KMS-11 (cell line): Measurements from ENCODE around the gene TRRAP.

Experiments
- H2AFZ ChIP-seq: fragments of 200-600 bp; sonication (generic); 2 replicates; pipeline ENCODE4 v1.6.1; 2016; ENCODE audit warnings: antibody characterized with exemption, mixed run types, low read depth
- H3K27ac ChIP-seq: fragments of 200-600 bp; sonication (generic); 2 replicates; pipeline ENCODE4 v1.6.1; 2016; ENCODE audit warnings: mild to moderate bottlenecking, mixed run types
- H3K27me3 ChIP-seq: fragments of 200-600 bp; sonication (generic); 2 replicates; pipeline ENCODE4 v1.6.1; 2017; ENCODE audit warnings: mild to moderate bottlenecking, low read depth, mixed run types, moderate library complexity; ENCODE audit not compliant: insufficient read depth
- H3K36me3 ChIP-seq: fragments of 200-600 bp; sonication (generic); 2 replicates; pipeline ENCODE4 v1.6.1; 2017; ENCODE audit warnings: mild to moderate bottlenecking, mixed run types; ENCODE audit not compliant: insufficient read depth
- H3K4me1 ChIP-seq: fragments of 200-600 bp; sonication (generic); 2 replicates; pipeline ENCODE4 v1.6.1; 2016; ENCODE audit warnings: mild to moderate bottlenecking, low read depth, mixed run types; ENCODE audit not compliant: poor library complexity, severe bottlenecking
- H3K4me2 ChIP-seq: fragments of 200-600 bp; sonication (generic); 2 replicates; pipeline ENCODE4 v1.7.0; 2016; ENCODE audit warnings: mild to moderate bottlenecking, mixed run types
- H3K4me3 ChIP-seq: fragments of 200-600 bp; sonication (generic); IDR thresholded peaks from 2 replicates; pipeline ENCODE4 v1.6.1; 2017; ENCODE audit warnings: low read depth, low read length, mixed read lengths; ENCODE audit not compliant: insufficient read depth
- H3K79me2 ChIP-seq: fragments of 200-600 bp; sonication (generic); 2 replicates; pipeline ENCODE4 v1.6.1; 2016; ENCODE audit warnings: low read depth, mixed run types; ENCODE audit not compliant: insufficient read depth
- H3K9ac ChIP-seq: fragments of 200-600 bp; sonication (generic); 2 replicates; pipeline ENCODE4 v1.6.1; 2016; ENCODE audit warnings: mild to moderate bottlenecking, mixed run types
- H4K20me1 ChIP-seq: fragments of 200-600 bp; sonication (generic); 2 replicates; pipeline ENCODE4 v1.6.1; 2016; ENCODE audit warnings: mild to moderate bottlenecking, mixed run types; ENCODE audit not compliant: insufficient read depth
- CTCF ChIP-seq: fragments of 200-600 bp; sonication (generic); conservative IDR thresholded peaks from 2 replicates; pipeline ENCODE4 v1.6.1; 2017; ENCODE audit warnings: low read depth, mild to moderate bottlenecking, antibody characterized with exemption, low read length, moderate library complexity, mixed read lengths

Gene TRRAP

GRCh38 chr7:98994046-98994944 is 116.0 kb downstream of the TRRAP start:
- H3K4me1 ChIP-seq: no peaks in the 10 kb centered on the region
- H3K4me2 ChIP-seq: no peak overlapping the region
- H2AFZ ChIP-seq: no peak overlapping the region
- no peak for TF ChIP-seq CTCF
- no peaks in the 10 kb centered on the region for H3K79me2 ChIP-seq
- H3K27ac ChIP-seq: no peak overlapping the region
- H3K4me3 ChIP-seq: no peak overlapping the region
- peaks cover 16% of the 10 kb centered on the region; the same call in 1 of the 2 replicates for H3K36me3 ChIP-seq
- H4K20me1 ChIP-seq: no peaks in the 10 kb centered on the region
- H3K9ac ChIP-seq: no peak overlapping the region
- no peaks in the 10 kb centered on the region for H3K27me3 ChIP-seq

GRCh38 chr7:98995111-98995510 is 116.8 kb downstream of the TRRAP start:
- Histone ChIP-seq H3K9ac (no peak overlapping the region), H3K36me3 (peaks cover 20% of the 10 kb centered on the region; the same call in 1 of the 2 replicates)
- TF ChIP-seq CTCF: no peak

GRCh38 chr7:98995523-98996149 is 117.3 kb downstream of the TRRAP start:
- no peak overlapping the region for H3K4me2 ChIP-seq
- H3K36me3 ChIP-seq: peaks cover 15% of the 10 kb centered on the region; the same call in 1 of the 2 replicates
- H3K9ac ChIP-seq: no peak overlapping the region
- H3K79me2 ChIP-seq: 0 out of 2 replicates have a peak, but pooled peaks cover under 1% of the 10 kb centered on the region
- H3K4me3 ChIP-seq: no peak overlapping the region
- H3K4me1 ChIP-seq: no peaks in the 10 kb centered on the region
- H4K20me1 ChIP-seq: no peaks in the 10 kb centered on the region
- no peaks in the 10 kb centered on the region for H3K27me3 ChIP-seq
- no peak for TF ChIP-seq CTCF
- no peak overlapping the region for H2AFZ ChIP-seq
- H3K27ac ChIP-seq: no peak overlapping the region

More at GRCh38 chr7:98995111-98995510, 116.8 kb downstream of the TRRAP start:
- H2AFZ ChIP-seq: no peak overlapping the region
- no peak overlapping the region for H3K27ac ChIP-seq
- H3K4me1 ChIP-seq: no peaks in the 10 kb centered on the region
- no peak overlapping the region for H3K4me2 ChIP-seq
- H4K20me1 ChIP-seq: no peaks in the 10 kb centered on the region
- H3K4me3 ChIP-seq: no peak overlapping the region
- no peaks in the 10 kb centered on the region for H3K27me3 ChIP-seq
- no peaks in the 10 kb centered on the region for H3K79me2 ChIP-seq

DNA sequence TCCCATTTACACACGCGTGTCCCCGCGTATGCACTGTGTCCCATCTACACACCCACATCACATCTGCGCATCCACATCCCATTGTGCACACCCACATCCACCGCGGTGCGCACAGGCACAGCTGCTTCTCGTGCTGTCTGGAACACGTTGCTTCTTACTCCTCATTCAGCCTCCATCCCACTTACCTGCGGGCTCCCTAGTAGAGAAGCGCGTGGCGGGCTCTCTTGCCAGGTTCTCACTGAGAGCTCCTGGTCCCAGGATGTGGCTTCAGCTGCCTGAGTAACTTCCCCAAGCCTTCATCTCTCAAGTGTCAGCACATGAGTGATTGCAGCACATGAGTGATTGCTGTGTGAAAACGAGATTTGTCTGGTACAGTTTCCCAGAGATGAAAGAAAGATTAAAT is 117.8 kb downstream of the TRRAP start:
- TF ChIP-seq CTCF: no peak
- Histone ChIP-seq H3K27me3 (no peaks in the 10 kb centered on the region), H3K4me1 (no peaks in the 10 kb centered on the region), H3K4me3 (no peak overlapping the region), H3K79me2 (0 out of 2 replicates have a peak, but pooled peaks cover 5% of the 10 kb centered on the region), H3K4me2 (no peak overlapping the region), H2AFZ (no peak overlapping the region), H3K27ac (no peak overlapping the region), H3K9ac (no peak overlapping the region), H3K36me3 (peaks cover 15% of the 10 kb centered on the region; the same call in 1 of the 2 replicates), H4K20me1 (no peaks in the 10 kb centered on the region)
